GM23338 (cell line): ENCODE measurements around the gene PITRM1.

Source experiments
- CTCF ChIP-seq, 2 experiments: fragments of 200-600 bp in 1 of 2; sonication (generic) in 1 of 2; conservative IDR thresholded peaks; 2 replicates each; pipeline versions ENCODE4 v1.5.1 to v1.6.1; 2016 to 2017; ENCODE audit warnings: antibody characterized with exemption in 2 of 2, low read depth in 2 of 2, mild to moderate bottlenecking in 2 of 2, moderate library complexity in 1 of 2
- EZH2 ChIP-seq: fragments of 200-600 bp; sonication (generic); IDR thresholded peaks from one replicate; pipeline ENCODE4 v1.8.0; 2017; ENCODE audit warnings: antibody characterized with exemption, mild to moderate bottlenecking, low read depth; ENCODE audit not compliant: unreplicated experiment
- EZH2phosphoT487 ChIP-seq: fragments of 200-600 bp; sonication (generic); IDR thresholded peaks from one replicate; pipeline ENCODE4 v1.8.1; 2018; ENCODE audit warnings: antibody characterized with exemption; ENCODE audit not compliant: unreplicated experiment
- JUNB ChIP-seq: IDR thresholded peaks from one replicate; pipeline ENCODE4 v1.6.1; 2016; ENCODE audit warnings: antibody characterized with exemption; ENCODE audit not compliant: unreplicated experiment

- TF ChIP-seq CTCF (conservative IDR thresholded peaks at IDR 0.05; ENCODE audit: low read depth in 2 of 2) (no peak), EZH2 (no peak), JUNB (no peak), EZH2phosphoT487 (no peak)
These were observed 8.7 kb downstream of the PITRM1 start for GRCh38 chr10:3163879-3164278.
